ENCODE results near the gene LRRC32.
"Not testable (repeated sequence)": the region's sequence is repeated elsewhere in the genome, so short reads cannot be mapped to it uniquely, and the experiment has no call there.

DNA sequence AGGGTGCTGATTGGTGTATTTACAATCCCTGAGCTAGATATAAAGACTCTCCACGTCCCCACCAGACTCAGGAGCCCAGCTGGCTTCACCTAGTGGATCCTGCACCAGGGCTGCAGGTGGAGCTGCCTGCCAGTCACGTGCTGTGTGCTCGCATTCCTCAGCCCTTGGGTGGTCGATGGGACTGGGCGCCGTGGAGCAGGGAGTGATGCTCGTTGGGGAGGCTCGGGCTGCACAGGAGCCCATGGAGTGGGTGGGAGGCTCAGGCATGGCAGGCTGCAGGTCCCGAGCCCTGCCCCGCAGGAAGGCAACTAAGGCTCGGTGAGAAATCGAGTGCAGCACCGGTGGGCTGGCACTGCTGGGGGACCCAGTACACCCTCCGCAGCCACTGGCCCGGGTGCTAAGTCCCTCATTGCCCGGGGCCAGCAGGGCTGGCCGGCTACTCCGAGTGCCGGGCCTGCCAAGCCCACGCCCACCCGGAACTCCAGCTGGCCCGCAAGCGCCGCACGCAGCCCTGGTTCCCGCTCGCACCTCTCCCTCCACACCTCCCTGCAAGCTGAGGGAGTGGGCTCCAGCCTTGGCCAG, 61.6 kb downstream of the LRRC32 start:
- TF ChIP-seq GLIS3 (CRISPR knock-in tag; IDR thresholded peaks at IDR 0.05); PPARA (CRISPR knock-in tag; IDR thresholded peaks at IDR 0.05; ENCODE audit: borderline replicate concordance); BACH2 (CRISPR knock-in tag; IDR thresholded peaks at IDR 0.05; ENCODE audit: borderline replicate concordance); ZFP30 (CRISPR knock-in tag; IDR thresholded peaks at IDR 0.05); ISL1 (CRISPR knock-in tag; IDR thresholded peaks at IDR 0.05); ZFP3 (CRISPR knock-in tag; IDR thresholded peaks at IDR 0.05); ARNTL (CRISPR knock-in tag; IDR thresholded peaks at IDR 0.05; ENCODE audit: borderline replicate concordance, low read depth); ZNF70 (CRISPR knock-in tag; IDR thresholded peaks at IDR 0.05): not testable (repeated sequence)
- TF ChIP-seq, protein P1, sequence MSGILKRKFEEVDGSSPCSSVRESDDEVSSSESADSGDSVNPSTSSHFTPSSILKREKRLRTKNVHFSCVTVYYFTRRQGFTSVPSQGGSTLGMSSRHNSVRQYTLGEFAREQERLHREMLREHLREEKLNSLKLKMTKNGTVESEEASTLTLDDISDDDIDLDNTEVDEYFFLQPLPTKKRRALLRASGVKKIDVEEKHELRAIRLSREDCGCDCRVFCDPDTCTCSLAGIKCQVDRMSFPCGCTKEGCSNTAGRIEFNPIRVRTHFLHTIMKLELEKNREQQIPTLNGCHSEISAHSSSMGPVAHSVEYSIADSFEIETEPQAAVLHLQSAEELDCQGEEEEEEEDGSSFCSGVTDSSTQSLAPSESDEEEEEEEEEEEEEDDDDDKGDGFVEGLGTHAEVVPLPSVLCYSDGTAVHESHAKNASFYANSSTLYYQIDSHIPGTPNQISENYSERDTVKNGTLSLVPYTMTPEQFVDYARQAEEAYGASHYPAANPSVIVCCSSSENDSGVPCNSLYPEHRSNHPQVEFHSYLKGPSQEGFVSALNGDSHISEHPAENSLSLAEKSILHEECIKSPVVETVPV (CRISPR knock-in tag; IDR thresholded peaks at IDR 0.05) = not testable (repeated sequence)
- TF ChIP-seq, protein P2, sequence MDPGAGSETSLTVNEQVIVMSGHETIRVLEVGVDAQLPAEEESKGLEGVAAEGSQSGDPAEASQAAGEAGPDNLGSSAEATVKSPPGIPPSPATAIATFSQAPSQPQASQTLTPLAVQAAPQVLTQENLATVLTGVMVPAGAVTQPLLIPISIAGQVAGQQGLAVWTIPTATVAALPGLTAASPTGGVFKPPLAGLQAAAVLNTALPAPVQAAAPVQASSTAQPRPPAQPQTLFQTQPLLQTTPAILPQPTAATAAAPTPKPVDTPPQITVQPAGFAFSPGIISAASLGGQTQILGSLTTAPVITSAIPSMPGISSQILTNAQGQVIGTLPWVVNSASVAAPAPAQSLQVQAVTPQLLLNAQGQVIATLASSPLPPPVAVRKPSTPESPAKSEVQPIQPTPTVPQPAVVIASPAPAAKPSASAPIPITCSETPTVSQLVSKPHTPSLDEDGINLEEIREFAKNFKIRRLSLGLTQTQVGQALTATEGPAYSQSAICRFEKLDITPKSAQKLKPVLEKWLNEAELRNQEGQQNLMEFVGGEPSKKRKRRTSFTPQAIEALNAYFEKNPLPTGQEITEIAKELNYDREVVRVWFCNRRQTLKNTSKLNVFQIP (CRISPR knock-in tag; IDR thresholded peaks at IDR 0.05; ENCODE audit: borderline replicate concordance, low read depth) = not testable (repeated sequence)

Measured in SK-N-SH treated with all-trans-retinoic acid at 6 μM for 48 hours (cell line).